Activated CD4-positive, alpha-beta T cell treated with anti-CD3 and anti-CD28 coated beads, Interleukin-2, amount 50 U/mL, for 24 hours (primary cell): ENCODE results near the gene ITPR2.
"Not testable (repeated sequence)": the region's sequence is repeated elsewhere in the genome, so short reads cannot be mapped to it uniquely, and the experiment has no call there.

Experiments used
- DNase-seq, 2 donors: peaks; one replicate each; pipeline ENCODE4 v3.0.0-alpha.2; 2020; ENCODE audit warnings: low read depth in 1 of 2, low spot score in 1 of 2

The ITPR2 gene

DNA sequence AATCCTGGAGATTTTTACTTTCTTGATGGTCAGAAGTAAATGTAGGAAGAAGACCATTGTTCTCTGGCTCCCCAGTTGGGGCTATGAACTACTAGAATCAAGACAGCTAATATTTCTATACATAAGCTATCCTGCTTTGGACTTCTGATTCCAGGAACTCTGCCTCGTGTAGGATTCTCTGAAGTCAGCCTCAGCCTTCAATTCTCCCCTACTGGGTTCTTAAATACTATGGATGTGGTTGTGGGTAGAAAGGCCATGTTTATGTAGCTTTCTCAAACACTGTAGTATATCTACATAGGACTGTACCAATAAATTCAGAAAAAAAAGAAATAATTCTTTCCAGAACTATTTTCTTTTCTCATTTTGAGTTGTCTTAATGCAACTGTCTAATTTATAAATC lies 302.5 kb downstream of the ITPR2 start:
- DNase-seq: no peak

DNA sequence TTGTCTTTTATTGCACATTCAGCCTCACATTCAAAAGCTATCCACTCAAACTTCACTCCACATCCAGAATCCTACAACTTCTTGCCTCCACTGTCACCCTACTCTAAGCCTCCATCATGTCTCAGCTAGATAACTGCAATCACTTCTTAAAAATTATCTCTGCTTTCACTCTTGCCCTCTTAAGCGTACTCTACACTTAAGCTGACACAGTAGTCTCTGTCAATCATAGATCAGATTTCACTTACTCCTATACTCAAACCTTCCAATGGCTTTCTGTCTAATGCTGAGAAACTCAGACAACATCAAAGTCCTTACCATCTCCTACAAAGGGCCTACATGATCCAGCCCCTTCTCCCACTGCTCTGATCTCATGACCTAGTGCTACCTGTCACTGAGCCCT lies 304.1 kb downstream of the ITPR2 start:
- DNase-seq: no peak

DNA sequence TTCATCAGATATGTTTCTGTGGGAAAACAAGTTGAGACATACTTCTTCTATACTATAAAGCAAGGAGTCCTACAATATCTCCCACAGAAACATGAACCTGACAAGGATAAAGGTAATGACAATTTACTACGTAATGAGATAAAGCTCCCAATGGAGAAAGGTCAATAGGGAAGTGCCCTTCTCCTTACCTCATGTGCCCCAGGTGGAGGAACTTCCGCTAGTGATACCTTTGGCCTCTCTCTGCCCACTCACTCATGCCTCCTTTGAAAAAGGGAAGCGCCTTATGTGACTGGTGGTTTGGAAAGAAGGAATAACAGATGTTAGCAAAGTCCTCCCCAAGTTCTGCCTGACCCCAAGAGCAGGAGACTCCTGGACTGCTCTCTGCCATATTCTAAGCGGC lies 305.3 kb downstream of the ITPR2 start:
- no peak for DNase-seq

DNA sequence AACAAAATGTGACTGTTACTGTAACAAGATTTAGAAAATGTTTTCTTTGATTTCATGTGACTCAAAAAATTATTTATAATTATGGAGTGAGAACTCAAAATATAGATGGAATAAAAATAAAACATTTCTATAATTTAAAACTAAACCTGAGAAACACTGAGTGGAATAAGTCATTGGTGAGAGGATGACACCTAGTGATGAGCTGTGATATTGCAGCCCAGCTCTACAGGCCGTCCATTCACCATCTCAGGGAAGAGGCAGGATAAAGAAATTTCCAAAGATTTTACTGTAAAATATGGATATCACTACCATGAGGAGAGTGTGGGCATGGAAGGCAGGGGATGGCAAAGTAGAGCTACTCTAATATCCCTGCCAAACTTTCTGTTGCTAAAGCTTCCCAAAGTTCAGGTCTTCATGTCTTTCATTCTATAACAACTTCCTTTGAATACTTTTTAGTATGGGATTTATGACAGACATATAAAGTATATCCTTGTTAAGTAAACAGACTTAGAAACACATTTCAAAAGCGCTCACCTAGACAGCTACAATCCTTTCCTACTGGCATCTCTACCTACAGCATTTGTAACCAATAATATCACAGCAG lies 308.0 kb downstream of the ITPR2 start:
- no peak for DNase-seq

DNA sequence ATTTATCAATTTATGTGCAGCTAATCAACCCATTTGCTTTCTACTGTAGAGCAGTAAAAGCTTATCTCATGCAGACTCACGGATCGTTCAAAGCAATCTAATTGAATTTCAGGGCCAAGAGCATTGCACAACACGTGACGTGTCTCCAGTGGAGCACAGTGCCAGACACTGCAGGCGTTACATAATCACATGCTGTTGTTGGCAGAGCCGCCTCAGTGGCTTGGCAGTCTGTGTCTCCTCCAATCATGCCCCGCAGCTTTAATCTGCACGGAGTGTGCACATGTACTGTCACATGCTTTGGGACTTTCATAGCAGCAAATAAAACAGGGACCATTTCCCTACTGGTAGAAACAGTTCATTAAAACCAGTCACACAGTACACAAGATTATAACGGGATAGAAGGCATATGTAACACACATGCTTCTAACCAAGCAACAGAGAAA lies 309.3 kb downstream of the ITPR2 start:
- DNase-seq: no peak

DNA sequence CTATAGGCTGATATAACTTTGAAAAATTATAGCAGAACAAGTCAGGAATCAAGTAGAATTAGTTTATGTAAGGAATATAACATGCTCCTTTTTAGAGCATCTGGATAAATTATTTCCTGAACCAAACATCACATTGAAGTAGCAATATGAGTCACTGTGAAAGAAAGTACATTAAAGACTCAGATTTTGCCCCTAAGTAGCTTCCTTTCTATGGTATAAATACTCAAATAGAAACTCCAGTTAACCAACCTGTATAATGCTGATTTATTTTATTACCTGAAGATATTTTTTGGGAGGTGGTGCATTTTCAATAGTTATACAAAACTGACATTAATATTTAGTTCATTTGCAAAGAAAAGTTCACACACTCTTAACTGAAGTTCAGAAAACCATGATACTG lies 312.1 kb downstream of the ITPR2 start:
- DNase-seq: no peak

DNA sequence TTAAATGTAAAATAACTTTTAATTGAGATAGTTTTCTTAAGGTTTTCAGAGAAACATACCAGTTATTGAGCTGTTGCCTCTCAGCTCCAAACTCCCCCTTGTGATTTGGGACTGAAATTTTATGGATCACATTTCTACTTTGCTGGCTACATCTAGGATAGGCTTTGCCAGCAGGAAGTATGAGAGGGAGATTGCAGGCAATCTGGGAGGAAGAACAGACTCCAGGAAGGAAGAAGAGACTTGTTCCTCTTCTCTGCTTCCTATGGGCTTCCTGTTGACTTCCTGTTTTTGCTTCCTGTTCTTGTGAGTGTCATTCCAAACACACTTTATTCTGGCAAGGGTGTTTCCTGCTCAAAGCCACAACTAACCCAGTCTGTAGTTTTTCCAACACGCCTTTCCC lies 312.9 kb downstream of the ITPR2 start:
- no peak for DNase-seq

DNA sequence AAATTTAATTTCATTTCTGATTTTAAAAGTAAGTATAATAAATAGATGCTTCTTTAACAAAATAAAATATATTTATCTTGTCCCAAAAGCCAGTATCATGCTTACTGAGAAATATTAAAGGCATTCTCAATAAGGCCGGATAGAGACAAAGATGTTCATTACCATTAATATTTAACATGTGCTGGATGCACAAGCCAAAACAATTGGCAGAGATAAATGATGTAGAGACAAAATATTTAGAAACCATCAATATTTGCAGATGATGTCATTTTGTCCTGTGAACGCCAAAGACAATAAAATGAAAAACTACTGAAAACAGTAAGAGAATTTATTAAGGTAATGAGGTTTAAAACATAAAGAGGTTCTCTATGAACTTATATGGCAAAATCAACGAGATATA lies 313.5 kb downstream of the ITPR2 start:
- DNase-seq: no peak

DNA sequence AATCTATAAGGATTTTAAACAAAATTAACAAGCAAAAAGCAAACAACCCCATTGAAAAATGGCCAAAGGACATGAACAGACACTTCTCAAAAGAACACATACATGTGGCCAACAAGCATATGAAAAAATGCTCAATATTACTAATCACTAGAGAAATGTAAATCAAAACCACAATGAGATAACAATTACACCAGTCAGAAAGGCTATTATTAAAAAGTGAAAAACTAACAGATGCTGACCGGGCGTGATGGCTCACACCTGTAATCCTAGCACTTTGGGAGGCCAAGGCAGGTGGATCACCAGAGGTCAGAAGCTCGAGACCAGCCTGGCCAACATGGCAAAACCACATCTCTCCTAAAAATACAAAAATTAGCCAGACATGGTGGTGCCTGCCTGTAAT lies 315.7 kb downstream of the ITPR2 start:
- not testable (repeated sequence) for DNase-seq

DNA sequence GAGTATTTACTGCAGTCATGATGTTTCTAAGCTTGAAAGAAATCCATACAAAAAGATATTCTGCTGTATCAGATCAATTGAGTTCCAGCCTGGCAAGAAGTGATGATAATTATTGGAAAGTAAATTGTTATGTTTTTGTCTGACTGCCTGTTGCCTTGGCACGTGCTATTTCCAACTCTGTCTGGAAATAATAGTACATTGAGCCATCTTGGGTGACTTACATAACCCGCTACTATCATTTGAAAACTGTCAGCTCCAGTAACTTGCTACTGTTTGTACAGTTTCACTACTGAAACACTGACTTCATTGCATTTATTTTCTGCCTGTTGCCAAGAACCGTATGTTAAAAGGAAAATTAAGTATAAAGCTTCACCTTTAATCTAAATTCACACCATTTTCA lies 318.6 kb downstream of the ITPR2 start:
- DNase-seq: no peak

DNA sequence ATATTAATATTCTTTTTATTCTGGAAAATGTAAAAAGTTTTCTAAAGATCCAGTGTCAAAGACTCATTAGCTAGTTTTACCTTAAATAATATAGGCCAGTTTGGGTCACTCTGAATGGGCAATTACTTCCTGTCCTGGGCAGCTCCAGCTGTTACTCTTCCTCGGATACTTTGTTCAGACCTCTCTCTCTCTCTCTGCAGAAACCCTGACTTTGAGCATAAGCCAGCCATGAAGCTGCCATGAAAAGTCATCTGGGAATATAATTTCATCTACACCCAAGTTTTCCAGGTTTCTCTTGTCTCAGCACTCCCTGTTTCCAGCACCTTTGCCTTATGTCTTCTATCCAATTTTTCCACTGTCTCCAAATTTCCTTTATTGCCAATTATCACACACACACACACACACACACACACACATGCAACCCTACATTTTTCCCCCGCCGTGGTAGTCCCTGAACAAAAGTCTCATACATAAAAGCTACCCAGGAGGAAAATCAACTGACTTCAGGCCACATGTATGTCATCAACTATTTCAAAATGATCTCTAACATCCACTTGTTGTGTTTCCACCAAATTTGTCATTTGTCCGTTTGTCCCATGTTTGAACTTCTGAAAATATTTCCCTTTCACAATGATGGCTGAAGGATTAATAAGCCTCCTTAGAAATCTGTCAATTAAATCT lies 319.5 kb downstream of the ITPR2 start:
- no peak for DNase-seq

DNA sequence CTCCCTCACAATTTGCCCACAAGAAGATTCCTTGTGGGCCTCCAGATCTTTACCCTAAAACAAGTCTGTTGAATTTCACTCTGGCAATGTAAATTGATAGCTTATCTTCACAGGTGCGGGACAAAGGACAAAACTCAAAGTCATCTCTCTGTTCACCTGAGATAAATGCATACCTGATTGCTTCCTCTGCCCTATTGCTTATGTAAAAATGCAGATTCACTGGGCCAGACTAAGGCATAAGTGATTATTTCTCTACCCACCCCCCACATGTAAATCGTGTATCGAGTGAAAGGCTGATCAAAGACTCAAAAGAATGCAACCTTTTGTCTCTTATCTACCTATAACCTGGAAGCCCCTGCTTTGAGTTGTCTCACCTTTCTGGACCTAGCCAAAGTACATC lies 320.8 kb downstream of the ITPR2 start:
- no peak for DNase-seq

DNA sequence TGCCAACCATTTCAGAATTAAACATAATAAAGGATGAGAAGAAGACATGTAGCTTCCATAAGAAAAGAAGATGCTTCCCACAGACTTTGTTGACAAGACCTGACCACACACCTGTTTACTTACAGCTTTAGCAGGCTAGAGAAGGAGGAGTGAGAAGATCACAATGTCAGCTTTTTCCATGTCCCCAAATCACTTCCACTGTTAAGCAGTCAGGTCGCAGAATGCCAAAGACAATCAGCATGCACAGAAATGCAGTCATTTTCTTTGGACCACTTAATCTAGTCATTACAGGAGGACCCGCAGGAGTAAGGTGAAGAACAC lies 322.7 kb downstream of the ITPR2 start:
- no peak for DNase-seq

DNA sequence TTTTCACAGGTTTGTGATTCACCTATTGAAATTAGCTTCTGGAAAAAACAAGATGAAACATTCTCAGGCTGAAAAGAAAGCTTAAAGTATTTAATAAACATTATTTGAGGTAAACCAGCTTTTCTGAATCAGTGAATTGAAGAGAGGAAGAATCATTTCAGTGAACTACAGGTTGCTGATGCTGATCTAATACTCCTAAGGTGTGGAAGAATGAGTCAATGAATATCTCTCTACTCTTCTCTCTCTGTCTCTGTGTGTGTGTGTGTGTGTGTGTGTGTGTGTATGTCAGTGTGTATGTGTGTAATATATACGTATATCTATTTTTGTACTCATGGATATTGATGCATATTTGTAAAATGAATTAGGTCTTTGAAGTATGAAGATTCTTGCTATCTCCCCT lies 325.4 kb downstream of the ITPR2 start:
- DNase-seq: no peak

DNA sequence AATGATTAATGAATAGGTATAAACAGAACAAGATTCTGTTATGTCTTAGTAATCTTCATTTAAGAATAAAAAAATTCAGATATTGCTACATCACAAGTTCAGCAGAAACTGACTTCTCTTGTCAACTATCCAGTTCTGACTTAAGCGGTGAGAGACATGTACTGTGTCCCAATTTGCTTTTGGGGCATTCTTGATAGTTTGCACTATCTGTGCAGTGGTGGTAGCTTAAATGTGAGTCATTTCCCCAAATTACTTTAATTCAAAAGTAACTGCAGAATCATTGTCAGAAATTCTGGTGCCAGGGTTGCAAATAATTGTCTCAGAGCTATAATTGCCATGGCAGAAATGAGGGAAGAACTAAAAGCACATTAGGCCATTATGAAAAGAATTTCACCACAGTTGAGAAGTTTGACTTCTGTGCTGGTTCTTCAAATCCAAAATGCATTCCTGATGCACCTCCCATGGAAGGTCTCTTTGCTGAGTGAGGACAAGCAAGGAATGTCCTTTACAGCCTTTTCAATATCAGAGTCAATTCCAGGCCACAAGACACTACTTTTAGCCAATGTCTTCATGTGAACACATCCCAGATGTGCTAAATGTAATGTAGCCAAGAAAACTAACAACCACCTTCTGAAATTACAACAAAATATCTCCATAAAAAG lies 332.9 kb downstream of the ITPR2 start:
- no peak for DNase-seq

DNA sequence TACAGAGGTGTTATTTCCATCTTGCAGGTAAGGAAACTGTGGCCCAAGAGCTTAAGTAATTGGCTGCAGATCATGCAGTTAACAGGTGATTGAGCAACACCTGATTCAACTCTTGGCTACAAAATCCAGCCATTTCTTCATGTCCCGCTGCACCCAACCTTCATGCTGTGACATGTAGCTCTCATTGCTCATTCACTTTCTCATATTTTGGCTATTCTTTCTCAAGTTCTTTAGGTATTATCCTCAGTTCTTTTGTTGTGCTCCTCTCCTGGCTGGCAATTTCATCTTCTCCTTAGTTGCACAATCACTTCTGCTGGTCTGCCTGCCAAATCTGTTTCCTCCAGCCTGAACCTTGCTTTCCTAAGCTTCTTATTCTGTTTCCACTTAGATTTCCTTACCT lies 336.8 kb downstream of the ITPR2 start:
- no peak for DNase-seq

DNA sequence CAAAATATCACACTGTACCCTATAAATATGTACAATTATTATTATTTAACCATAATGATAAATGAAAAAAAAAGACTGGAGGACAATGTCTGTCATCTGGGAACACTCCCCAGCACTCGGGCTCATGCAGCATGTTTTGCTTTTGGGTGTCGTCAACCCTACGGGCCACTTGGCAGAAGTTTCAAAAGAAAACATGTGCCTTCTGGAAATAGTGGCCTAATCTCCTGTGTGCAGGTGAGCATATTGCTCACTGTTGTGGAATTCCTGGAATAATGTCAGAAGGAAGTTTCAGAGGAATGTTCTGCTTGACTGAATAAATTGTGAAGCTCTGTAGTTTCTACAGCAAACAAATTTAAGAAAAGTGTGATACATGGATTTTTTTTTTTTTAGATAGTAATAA lies 339.3 kb downstream of the ITPR2 start:
- DNase-seq: no peak

DNA sequence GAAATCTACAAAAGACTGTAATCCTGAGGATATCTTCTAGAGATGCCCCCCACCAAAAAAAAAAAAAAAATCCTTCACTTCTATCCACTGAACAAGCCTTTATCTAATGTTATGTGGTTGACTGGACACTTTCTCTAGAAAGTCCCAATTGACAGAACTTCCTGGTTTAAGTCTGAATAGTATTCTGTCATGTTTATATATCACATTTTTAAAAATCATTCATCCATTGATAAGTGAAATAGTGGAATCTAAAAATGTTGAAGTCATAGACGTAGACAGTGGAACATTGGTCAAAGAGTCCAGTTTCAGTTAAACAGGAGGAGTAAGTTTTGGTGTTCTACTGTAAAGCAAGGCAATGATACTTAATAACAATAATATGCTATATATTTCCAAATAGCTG lies 340.6 kb downstream of the ITPR2 start:
- DNase-seq: no peak

DNA sequence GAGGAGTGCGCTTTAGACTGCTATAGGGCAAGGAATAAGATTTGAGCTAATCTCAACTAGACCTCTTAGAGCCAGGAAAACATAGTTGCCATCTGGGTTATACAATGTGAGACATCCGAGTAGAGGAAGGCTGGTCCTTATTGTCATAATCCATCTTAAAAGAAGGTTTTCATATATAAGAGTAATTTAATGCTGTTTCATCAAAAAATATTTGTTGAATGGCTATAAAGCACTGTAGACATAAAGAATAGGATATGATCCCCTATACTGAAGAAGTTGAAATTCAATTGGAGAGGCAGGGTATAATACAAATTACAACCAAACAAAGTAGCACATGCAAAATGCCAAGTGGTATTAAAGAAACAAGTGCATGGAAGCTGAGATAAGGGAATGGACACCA lies 343.1 kb downstream of the ITPR2 start:
- no peak for DNase-seq

DNA sequence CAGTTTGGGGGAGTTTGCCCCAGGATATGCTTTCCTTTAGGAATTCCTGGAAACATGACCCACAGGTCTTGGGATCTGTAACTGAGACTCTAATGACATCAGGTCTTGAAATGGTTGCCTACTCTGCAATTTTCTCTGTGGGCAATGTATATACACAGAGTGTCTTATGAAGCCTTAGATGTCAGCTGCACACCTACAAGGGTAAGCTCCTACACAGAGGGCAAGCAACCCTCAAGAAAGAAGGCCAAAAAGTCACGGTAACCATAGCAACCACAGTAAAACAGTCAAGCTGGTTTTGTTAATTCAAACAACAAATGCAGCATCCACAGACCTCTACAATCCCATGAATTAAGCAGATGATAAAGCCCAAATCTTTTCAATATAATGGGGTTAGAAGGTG lies 344.6 kb downstream of the ITPR2 start:
- DNase-seq: no peak

DNA sequence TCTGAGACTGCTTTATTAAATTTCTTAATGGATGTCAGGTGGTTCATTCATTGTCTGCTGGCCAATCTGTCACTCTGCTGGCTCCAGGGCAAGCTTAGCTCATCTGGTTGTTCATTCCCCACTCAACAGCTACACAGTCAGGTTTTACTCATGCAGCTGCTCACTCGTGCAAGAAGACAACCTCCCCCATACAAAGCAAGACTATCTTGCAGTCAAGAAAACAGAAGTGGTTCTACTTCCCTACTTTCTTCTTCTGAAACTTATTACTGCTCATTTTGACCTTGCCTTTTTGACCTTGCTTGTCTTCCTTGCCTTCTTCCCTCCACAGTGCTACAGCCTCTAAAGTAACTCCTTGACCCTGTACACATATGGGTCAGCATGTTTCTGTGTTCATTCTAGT lies 359.7 kb downstream of the ITPR2 start:
- DNase-seq: no peak

DNA sequence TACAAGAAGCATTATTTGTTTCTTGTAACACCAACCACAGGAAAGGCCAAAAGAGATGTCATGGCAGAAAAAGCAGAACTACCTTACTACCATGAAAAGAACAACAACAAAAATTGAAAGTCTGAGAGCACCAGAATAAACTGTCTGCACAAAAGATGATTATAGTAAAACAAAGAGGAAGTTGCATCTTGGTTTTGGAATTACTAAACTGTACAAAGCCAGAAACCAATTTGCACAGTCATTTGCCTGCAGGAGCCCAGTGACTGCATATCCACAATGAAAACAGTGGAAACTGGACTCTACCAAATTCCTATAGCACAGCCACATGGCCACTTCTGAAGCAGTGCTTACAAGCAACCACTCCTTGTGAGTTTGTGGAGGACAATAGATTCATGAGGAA lies 361.4 kb downstream of the ITPR2 start:
- no peak for DNase-seq
